A204.1 (cell line): ENCODE data around the gene EIPR1.

Experiments used
- FAIRE-seq: peaks from 2 replicates; lab custom pipeline; 2012; peaks lifted over from hg19 to GRCh38; lab: Jason Lieb, UNC

The EIPR1 gene

GRCh38 chr2:3267869-3268704 lies 109.5 kb downstream of the EIPR1 start:
- FAIRE-seq = no peak

DNA sequence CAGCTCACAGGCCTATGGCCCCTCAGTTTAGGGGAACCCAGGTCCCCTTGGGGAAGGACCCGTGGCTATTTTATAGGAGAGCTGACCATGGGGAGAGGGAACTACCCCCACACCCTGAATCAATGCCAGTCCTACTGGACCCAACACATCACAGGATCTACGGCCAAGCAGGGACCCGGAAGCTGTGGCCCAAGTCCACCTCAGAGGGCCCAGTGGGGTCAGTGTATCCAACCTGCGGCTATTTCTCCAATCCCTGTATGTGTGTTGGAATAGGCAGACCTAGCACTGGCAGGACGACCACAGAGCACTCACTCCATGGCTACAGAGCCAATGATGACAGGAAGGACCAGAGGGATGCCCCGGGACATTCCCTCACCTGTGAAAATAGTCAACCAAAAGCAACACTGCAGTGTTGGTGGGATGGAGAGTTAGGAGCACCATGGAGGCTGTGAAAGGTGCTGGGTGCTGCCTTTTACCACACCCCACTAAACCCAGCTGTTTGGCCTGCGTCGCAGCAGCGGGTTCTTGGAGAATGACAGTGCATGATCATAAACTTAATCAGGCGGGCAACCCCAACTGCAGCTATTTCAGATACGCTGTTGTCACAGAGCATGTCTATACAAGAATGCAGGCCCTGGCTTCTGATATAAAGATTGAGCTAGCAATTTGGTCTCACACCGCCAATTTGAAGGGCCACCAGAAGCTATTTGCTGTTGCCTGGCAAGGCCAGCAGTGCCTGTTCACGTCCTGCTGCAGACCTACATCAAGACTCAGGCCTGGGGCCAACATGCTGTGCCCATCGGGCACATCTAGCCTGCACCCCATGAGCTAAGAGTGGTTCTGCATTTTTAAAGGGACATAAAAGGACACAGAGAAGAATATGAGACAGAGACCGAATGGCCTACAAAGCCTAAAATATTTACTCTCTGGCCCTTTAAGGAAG lies 110.4 kb downstream of the EIPR1 start:
- FAIRE-seq = no peak

DNA sequence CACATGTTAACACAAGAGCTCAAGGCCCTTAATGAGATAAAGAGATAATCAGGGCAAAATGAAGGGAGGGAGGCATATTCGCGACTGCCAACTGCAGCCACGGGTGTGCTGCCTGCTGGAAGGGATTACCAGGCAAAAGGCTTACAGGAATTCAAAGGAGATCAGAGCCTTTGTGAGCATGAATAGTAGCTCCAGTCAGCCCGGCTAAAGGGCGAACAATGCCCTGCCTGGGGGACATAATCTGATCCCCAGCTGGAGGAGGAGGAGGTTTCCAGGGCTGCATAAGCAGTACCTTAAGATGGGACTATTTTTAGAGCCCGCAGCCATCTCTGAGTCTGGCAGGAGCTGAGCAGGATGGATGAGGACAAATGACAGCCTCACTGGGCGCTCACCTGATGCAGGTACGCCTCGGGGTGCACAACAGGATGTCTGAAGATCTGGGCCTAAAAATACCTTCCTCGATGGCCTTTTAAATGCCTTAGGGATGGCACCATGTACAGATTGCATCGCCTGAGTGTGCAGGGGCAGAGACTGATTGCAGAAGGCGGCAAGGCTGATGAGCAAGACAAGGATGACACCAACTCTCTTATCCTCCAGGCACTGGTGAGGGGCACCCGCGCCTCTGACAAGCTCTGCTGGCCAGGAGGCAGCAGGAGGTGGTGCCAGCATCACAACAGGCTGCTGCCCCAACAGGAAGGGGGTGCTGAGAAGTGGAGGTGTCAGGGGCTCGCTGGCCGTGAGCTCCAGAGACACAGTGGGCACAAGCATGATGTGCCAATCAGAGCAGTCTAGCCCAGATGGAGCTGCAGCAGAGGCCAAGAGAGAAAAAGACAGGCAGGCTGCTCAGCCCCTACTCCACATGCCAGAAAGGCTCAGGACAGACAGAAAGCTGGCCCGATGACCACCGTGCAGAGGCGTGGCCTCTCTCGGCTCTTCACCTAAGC lies 111.4 kb downstream of the EIPR1 start:
- no peak for FAIRE-seq

- FAIRE-seq = no peak
These were observed 112.1 kb downstream of the EIPR1 start for GRCh38 chr2:3265471-3265870.

DNA sequence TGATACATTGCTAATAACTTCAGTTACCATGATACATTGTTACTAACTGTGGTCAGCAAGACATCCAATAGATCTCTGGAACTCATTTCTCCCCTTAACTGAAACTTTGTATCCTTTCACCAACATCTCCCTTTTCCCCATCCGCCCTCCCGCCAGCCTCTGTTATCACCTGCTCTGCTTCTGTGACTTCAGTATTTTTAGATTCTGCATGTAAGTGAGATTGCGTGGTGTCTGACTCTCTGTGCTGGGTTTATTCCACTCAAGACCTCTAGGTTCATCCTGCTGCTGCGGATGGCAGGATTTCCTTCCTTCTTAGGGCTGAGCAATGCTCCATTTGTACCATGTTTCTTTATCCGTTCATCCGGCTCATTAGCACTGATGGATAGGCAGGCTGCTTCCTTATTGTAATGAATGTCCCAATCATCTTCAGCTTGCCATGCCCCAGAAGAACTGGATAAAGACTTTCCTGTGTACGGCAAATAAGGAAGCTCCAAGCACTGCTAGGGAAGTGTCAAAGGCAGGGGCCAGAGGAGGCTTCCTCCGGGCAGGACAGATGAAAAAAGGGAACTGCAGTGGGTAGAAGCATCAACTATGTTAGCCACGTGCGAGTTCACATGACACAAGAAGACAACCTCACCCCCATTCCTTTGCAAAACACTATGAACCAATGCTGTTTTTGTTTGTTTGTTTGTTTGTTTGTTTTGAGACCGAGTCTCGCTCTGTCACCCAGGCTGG lies 113.4 kb downstream of the EIPR1 start:
- no peak for FAIRE-seq

- no peak for FAIRE-seq
These were observed 114.1 kb downstream of the EIPR1 start for GRCh38 chr2:3263487-3263886.

GRCh38 chr2:3262437-3263388 lies 114.9 kb downstream of the EIPR1 start:
- FAIRE-seq = no peak

GRCh38 chr2:3261511-3261910 lies 116.1 kb downstream of the EIPR1 start:
- no peak for FAIRE-seq

GRCh38 chr2:3260959-3261358 lies 116.7 kb downstream of the EIPR1 start:
- no peak for FAIRE-seq

DNA sequence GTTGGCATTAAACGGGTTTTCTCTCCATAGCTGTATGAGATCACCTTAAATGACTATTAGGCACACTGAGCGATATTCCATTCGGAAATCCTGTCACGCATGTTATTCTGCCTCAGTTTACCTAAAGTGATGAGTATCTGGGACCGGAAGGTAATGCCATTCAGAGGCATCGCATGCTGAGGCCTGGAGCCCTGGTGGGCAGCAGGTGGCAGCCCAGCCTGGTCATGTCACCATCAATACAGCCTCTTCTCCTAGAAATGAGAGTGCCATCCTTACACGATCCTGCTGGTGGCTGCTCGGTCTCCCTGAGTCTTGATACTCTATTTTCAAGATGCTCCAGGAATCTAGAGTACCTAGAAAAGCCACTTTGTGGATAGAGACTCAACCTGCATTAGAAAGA lies 119.8 kb downstream of the EIPR1 start:
- FAIRE-seq = no peak

GRCh38 chr2:3257166-3257565 lies 120.5 kb downstream of the EIPR1 start:
- FAIRE-seq = no peak

- no peak for FAIRE-seq
These were observed 121.0 kb downstream of the EIPR1 start for GRCh38 chr2:3256605-3257004.

- no peak for FAIRE-seq
These were observed 121.5 kb downstream of the EIPR1 start for GRCh38 chr2:3256157-3256556.

DNA sequence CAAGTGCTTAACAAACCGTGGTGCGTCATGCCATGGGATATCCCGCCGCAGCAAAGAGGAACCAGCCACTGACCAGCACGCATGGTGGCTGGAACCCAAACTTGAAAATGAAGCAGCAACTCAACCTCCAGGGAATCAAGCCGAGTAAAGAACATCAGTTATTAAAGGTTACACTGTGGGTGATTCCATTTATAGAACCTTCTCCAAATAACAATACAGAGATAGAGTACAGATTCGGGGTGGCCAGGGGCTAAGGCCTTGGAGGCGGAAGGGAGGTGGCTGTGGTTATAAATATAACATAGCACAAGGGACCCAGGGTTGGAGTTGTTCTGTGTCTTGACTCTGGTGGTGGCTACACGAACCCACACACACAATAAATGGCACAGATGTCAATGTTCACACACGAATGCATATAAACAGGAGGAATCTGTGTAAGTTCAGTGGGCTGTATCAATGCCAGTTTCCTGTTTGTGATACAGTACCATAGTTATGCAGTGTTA lies 123.1 kb downstream of the EIPR1 start:
- no peak for FAIRE-seq

- FAIRE-seq = no peak
These were observed 123.6 kb downstream of the EIPR1 start for GRCh38 chr2:3253913-3254441.

DNA sequence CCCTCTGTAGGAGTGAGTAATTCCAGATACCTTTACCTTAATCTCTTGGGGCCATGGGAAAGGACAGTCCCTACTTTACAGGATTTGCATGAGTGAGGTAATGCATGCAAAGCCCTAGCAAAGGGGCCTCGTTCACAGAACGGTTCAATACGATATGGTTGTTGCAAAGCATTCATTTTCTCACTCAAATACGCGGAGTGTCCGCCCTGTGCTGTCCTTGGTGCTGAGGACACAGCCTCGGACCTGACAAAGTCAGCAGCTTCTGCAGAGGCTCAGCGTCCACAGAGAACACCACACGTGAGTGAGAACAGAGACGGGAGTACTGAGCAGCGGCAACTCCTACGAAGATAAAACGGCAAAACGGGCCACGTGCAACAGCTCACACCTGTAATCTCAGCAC lies 125.7 kb downstream of the EIPR1 start:
- FAIRE-seq = no peak

DNA sequence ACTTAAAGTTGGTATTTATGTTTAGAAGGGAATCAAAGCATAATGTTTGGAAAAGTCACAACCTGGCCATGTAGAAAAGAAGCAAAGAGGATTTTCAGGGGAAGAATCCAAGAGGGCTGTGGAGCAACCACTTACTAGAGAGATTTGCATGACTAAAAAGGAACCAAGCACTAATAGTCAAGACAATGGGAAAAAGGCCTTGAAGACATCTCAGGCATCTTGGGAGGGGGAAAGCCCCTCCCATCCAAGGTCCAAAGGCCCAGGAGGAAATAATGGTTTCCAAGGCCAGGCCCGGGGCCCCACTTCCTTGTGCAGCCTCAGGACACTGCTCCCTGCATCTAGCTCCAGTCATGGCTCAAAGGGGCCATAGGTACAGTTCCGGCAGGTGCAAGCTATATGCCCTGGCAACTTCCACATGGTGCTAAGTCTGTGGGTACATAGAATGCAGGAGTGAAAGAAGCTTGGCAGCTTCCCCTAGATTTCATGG lies 128.1 kb downstream of the EIPR1 start:
- FAIRE-seq = no peak

DNA sequence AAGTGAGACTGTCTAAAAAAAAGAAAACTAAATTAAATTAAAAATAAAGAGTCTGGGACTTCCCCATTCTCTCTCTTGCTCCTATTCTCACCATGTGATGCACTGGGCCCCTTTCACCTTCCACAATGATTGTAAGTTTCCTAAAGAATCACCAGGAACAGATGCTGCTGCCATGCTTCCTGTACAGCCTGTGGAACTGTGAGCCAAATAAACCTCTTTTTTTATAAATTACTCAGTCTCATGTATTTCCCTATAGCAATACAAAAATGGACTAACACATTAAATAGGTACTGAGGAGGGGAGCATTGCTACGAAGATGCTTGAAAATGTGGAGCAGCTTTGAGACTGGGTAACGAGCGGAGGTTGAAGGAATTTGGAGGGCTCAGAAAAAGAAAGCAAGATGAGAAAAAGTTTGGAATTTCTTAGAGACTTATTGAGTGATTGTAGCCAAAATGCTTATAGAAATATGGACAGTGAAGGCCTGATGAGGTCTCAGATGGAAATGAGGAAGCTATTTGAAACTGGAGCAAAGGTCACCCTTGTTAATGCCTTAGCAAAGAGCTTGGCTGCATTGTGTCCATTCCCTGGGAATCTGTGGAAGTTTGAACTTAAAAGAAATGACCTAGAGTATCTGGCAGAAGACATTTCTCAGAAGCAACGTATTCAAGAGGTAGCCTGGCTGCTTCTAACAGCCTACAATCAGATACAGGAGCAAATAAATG lies 128.7 kb downstream of the EIPR1 start:
- FAIRE-seq = no peak
